PC-9 (cell line): ENCODE results near the gene DLEU7. TPM values are rescaled to one million over a fixed set of nuclear protein-coding genes. Genes with fewer than 3 reads are reported as not detected.

Experiments
- BruUV-seq: library from RNA; stranded (reverse); fragments of 400-500 nt; replicated peaks from 2 replicates; lab custom pipeline; 2021; lab: Mats Ljungman, UMichigan
- CTCF ChIA-PET: fragments of 300-600 bp; sonication (Branson Sonifier 250); formaldehyde crosslinking; loops from one replicate; lab custom pipeline; 2022; ENCODE audit warnings: antibody characterized with exemption; lab: Charles Lee
- POLR2A ChIA-PET: fragments of 300-600 bp; sonication (Branson Sonifier 250); formaldehyde crosslinking; loops from one replicate; lab custom pipeline; 2022; ENCODE audit warnings: antibody characterized with exemption; ENCODE audit not compliant: unreplicated experiment; lab: Charles Lee
- DNase-seq, 2 experiments: peaks; one replicate each; pipeline versions ENCODE4 v3.0.0 to v3.0.0-alpha.2; 2015 to 2022; ENCODE audit warnings: mixed read lengths in 1 of 2
- H2AFZ ChIP-seq: fragments of 200-600 bp; sonication (generic); 2 replicates; pipeline ENCODE4 v1.8.1; 2017; ENCODE audit warnings: antibody characterized with exemption
- H3F3A ChIP-seq: fragments of 200-600 bp; sonication (generic); 2 replicates; pipeline ENCODE4 v1.8.1; 2017; ENCODE audit warnings: antibody characterized with exemption, mild to moderate bottlenecking, low read depth; ENCODE audit not compliant: insufficient read depth
- H3K27ac ChIP-seq: fragments of 200-600 bp; sonication (generic); 2 replicates; pipeline ENCODE4 v1.6.1; 2016; ENCODE audit warnings: mixed run types
- H3K27me3 ChIP-seq: fragments of 200-600 bp; sonication (generic); 2 replicates; pipeline ENCODE4 v1.6.1; 2016; ENCODE audit warnings: low read depth, mixed run types; ENCODE audit not compliant: insufficient read depth
- H3K36me3 ChIP-seq: fragments of 200-600 bp; sonication (generic); 2 replicates; pipeline ENCODE4 v1.6.1; 2016; ENCODE audit warnings: low read depth, mixed run types
- H3K4me1 ChIP-seq: fragments of 200-600 bp; sonication (generic); replicated peaks from 2 replicates; pipeline ENCODE4 v1.6.1; 2016; ENCODE audit warnings: mixed run types; ENCODE audit not compliant: insufficient read depth
- H3K4me2 ChIP-seq: fragments of 200-600 bp; sonication (generic); 2 replicates; pipeline ENCODE4 v1.6.1; 2017; ENCODE audit warnings: mixed run types
- H3K4me3 ChIP-seq: fragments of 200-600 bp; sonication (generic); 2 replicates; pipeline ENCODE4 v1.6.1; 2016; ENCODE audit warnings: mixed run types
- H3K79me2 ChIP-seq: fragments of 200-600 bp; sonication (generic); 2 replicates; pipeline ENCODE4 v1.6.1; 2017; ENCODE audit warnings: low read depth, mixed run types
- H3K9me2 ChIP-seq: fragments of 200-600 bp; sonication (generic); 2 replicates; pipeline ENCODE4 v1.8.1; 2017; ENCODE audit warnings: mild to moderate bottlenecking; ENCODE audit not compliant: insufficient read depth
- H3K9me3 ChIP-seq: fragments of 200-600 bp; sonication (generic); 2 replicates; pipeline ENCODE4 v1.8.1; 2016; ENCODE audit warnings: low read depth; ENCODE audit not compliant: insufficient read depth
- H4K20me1 ChIP-seq: fragments of 200-600 bp; sonication (generic); 2 replicates; pipeline ENCODE4 v1.8.1; 2017; ENCODE audit not compliant: insufficient read depth
- CTCF ChIP-seq: fragments of 200-600 bp; sonication (generic); conservative IDR thresholded peaks from 2 replicates; pipeline ENCODE4 v1.6.1; 2017; ENCODE audit warnings: mixed run types, antibody characterized with exemption, mild to moderate bottlenecking, moderate library complexity
- EZH2 ChIP-seq: fragments of 200-600 bp; sonication (generic); IDR thresholded peaks from 2 replicates; pipeline ENCODE4 v1.8.0; 2017; ENCODE audit warnings: antibody characterized with exemption, low read depth
- intact Hi-C: fragments of 100-400 bp; cut with micrococcal nuclease; formaldehyde crosslinking; loops from one replicate; pipeline ENCODE4 v1.10.0; 2022; ENCODE audit not compliant: unreplicated experiment
- total RNA-seq: library from RNA; stranded (reverse); gene quantifications from 2 replicates; pipeline ENCODE4 v1.2.3, GENCODE V29; 2021

Gene DLEU7
- total RNA-seq, 1 experiment from 2014 or later = not detected

DNA sequence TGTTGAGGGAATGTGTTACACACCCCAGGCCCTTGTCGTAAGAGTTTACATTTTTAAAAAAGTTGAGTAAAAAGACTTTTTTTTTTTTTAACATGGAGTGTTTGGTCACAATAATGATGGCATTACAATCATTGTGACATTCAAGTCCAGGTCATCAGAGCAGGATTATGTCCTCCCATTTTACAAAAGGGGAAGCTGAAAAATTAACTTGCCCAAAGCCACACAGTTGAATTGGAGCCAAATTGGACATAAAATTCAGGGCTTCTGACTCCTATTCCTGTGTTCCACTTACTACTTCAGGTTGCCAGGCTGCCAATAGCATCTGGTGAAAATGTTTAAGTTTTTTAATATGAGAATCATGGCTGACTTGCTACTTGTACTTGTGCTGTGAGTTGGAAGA, 49.3 kb downstream of the DLEU7 start:
- Histone ChIP-seq H3K27ac (no peak overlapping the region), H3K4me2 (no peak overlapping the region), H3K4me1 (no peaks in the 10 kb centered on the region), H3K9me3 (no peaks in the 10 kb centered on the region), H3K79me2 (no peaks in the 10 kb centered on the region), H3F3A (no peaks in the 10 kb centered on the region), H3K9me2 (no peaks in the 10 kb centered on the region), H3K27me3 (no peaks in the 10 kb centered on the region), H2AFZ (no peak overlapping the region), H4K20me1 (no peaks in the 10 kb centered on the region), H3K36me3 (no peaks in the 10 kb centered on the region), H3K4me3 (no peak overlapping the region)
- no TSS peak for BruUV-seq
- ChIA-PET CTCF (no interaction called here), POLR2A (no interaction called here)
- TF ChIP-seq CTCF = no peak
- TF ChIP-seq EZH2 = no peak
- intact Hi-C loops = no loop called here
- no peak for DNase-seq

- DNase-seq = no peak
- H3K9me3 ChIP-seq = no peaks in the 10 kb centered on the region
- H3K36me3 ChIP-seq = no peaks in the 10 kb centered on the region
- H3K27me3 ChIP-seq = no peaks in the 10 kb centered on the region
- no peaks in the 10 kb centered on the region for H3K9me2 ChIP-seq
- no peak overlapping the region for H3K4me3 ChIP-seq
- CTCF ChIA-PET = interaction anchor here (0.8 kb wide), 1 partner anchor 8 kb away, joined by 3 read pairs; no protein-coding TSS in a partner anchor
- no peaks in the 10 kb centered on the region for H4K20me1 ChIP-seq
- H3K27ac ChIP-seq = no peak overlapping the region
- intact Hi-C loops = no loop called here
- TF ChIP-seq EZH2 (no peak), CTCF (no peak)
- H3K79me2 ChIP-seq = no peaks in the 10 kb centered on the region
- POLR2A ChIA-PET = no interaction called here
- no peaks in the 10 kb centered on the region for H3K4me1 ChIP-seq
- H2AFZ ChIP-seq = no peak overlapping the region
- H3F3A ChIP-seq = no peaks in the 10 kb centered on the region
- no peak overlapping the region for H3K4me2 ChIP-seq
- BruUV-seq = no TSS peak
Measured at GRCh38 chr13:50793026-50793425, 50.5 kb downstream of the DLEU7 start.

DNA sequence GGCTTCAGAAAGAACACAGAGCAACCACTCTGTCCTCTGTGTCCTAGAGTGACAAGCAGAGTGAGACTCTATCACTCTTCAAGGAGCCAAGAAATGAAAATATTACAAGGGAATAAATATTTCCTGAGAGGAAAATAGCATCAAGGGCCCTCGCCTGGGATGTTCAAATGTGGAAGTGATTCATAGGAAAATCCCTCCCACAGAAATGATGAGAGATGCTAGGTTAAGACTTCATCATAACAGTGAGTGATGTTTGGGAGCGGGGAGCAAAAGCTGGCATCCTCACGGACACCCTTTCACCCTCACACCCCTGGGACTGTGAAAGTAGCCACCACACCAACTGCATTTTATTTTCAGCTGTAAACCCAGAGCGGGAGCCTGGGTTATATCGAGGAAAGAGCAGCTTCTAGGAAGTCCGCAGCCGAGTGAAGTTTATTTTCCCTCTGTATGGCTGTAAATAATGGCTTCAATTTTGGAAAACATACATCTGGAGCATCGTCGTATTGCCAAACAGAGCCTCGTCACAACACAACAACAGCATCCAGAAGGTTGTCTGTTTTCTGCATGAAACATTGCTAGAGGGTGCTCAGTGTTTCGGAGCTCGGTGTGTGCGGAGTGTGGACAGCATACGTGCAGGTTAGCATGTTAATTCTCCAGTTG, 54.8 kb downstream of the DLEU7 start:
- Histone ChIP-seq H2AFZ (no peak overlapping the region), H3K4me2 (no peak overlapping the region), H3K27ac (no peak overlapping the region), H3K36me3 (no peaks in the 10 kb centered on the region), H3K4me1 (no peaks in the 10 kb centered on the region), H3K9me2 (no peaks in the 10 kb centered on the region), H3K9me3 (no peaks in the 10 kb centered on the region), H3K79me2 (no peaks in the 10 kb centered on the region), H4K20me1 (no peaks in the 10 kb centered on the region), H3K4me3 (no peak overlapping the region), H3K27me3 (no peaks in the 10 kb centered on the region), H3F3A (no peaks in the 10 kb centered on the region)
- POLR2A ChIA-PET = no interaction called here
- CTCF ChIA-PET = no interaction called here
- DNase-seq = no peak
- TF ChIP-seq EZH2 (no peak), CTCF (no peak)
- intact Hi-C loops = no loop called here
- BruUV-seq = no TSS peak
